HG03159 (cell line): ENCODE results near the gene MED13L.
"Not testable (repeated sequence)": the region's sequence is repeated elsewhere in the genome, so short reads cannot be mapped to it uniquely, and the experiment has no call there.

Experiments
- ATAC-seq: cut with Tn5 transposase; IDR thresholded peaks from one replicate; pipeline ENCODE4 v1.9.1; 2021; ENCODE audit warnings: mild to moderate bottlenecking, moderate library complexity; ENCODE audit not compliant: unreplicated experiment

MED13L gene

GRCh38 chr12:116037941-116038837 lies 239.3 kb downstream of the MED13L start:
- no peak for ATAC-seq

GRCh38 chr12:116033765-116034164 lies 243.7 kb downstream of the MED13L start:
- no peak for ATAC-seq

GRCh38 chr12:116031624-116032023 lies 245.9 kb downstream of the MED13L start:
- not testable (repeated sequence) for ATAC-seq

- ATAC-seq, result no peak
These were observed 248.9 kb downstream of the MED13L start for GRCh38 chr12:116028619-116029018.

GRCh38 chr12:116027551-116027821 lies 250.0 kb downstream of the MED13L start:
- ATAC-seq, result no peak

- no peak for ATAC-seq
These were observed 250.5 kb downstream of the MED13L start for GRCh38 chr12:116026768-116027550.

- no peak for ATAC-seq
These were observed 251.1 kb downstream of the MED13L start for GRCh38 chr12:116026346-116026745.

- no peak for ATAC-seq
These were observed 252.7 kb downstream of the MED13L start for GRCh38 chr12:116024769-116025168.

GRCh38 chr12:116019415-116019814 lies 258.1 kb downstream of the MED13L start:
- no peak for ATAC-seq

- ATAC-seq, result no peak
These were observed 259.2 kb downstream of the MED13L start for GRCh38 chr12:116018282-116018681.

- ATAC-seq, result no peak
These were observed 262.0 kb downstream of the MED13L start for GRCh38 chr12:116015525-116015924.

GRCh38 chr12:116012757-116013156 lies 264.7 kb downstream of the MED13L start:
- ATAC-seq, result no peak

- ATAC-seq, result no peak
These were observed 266.3 kb downstream of the MED13L start for GRCh38 chr12:116011217-116011616.

- no peak for ATAC-seq
These were observed 267.0 kb downstream of the MED13L start for GRCh38 chr12:116010467-116010866.

- no peak for ATAC-seq
These were observed 267.7 kb downstream of the MED13L start for GRCh38 chr12:116009805-116010204.

GRCh38 chr12:116006141-116006540 lies 271.4 kb downstream of the MED13L start:
- ATAC-seq, result no peak

GRCh38 chr12:116002890-116003536 lies 274.5 kb downstream of the MED13L start:
- ATAC-seq, result no peak

GRCh38 chr12:116000252-116000651 lies 277.2 kb downstream of the MED13L start:
- ATAC-seq, result no peak

GRCh38 chr12:115999582-115999981 lies 277.9 kb downstream of the MED13L start:
- no peak for ATAC-seq

- no peak for ATAC-seq
These were observed 278.6 kb downstream of the MED13L start for GRCh38 chr12:115998794-115999478.

- ATAC-seq, result no peak
These were observed 279.3 kb downstream of the MED13L start for GRCh38 chr12:115998119-115998633.
